ENCODE measurements around the gene EFHD2. TPM values are rescaled to one million over a fixed set of nuclear protein-coding genes. Genes with fewer than 3 reads are reported as not detected.

Gene EFHD2
- total RNA-seq, 1 donor from 2014 or later = 19.5 TPM

GRCh38 chr1:15472587-15472986 is 62.9 kb downstream of the EFHD2 start:
- Mint-ChIP-seq H3K9me3 (no peaks in the 10 kb centered on the region), H3K36me3 (no peaks in the 10 kb centered on the region), H3K4me1 (ENCODE audit: unreplicated experiment) (no peaks in the 10 kb centered on the region), H3K27me3 (no peaks in the 10 kb centered on the region), H3K27ac (no peak overlapping the region), H3K4me3 (no peak overlapping the region)
- no peak for TF ChIP-seq CTCF (conservative IDR thresholded peaks at IDR 0.05)
- DNase-seq (ENCODE audit: extremely low spot score, unreplicated experiment) = no peak

DNA sequence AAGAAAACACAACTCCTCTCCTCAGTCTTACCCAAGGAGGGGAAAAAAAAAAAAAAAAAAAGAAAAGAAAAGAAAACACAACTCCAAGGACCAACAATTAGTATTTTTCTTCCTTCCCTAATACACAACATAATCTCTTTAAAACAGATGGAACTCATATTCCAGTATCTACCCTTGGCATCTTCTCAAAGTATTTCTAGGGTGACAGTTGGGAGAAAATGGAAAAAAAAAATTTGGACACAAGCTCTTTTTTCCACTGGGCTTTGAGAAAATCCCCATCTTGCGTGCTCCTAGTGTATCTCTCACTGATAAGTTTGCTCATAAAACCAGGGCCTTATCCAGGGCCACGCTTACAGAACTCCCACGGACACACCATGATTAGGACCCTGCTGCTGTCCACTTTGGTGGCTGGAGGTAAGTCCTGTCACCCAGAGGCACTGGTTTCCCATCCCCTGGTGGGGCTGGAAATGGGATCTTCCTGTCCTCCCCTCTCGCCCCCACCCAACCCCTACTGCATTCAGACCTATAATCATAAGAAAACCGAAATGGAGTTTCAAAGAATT is 66.1 kb downstream of the EFHD2 start, which contains the start of gene CELA2B:
Gene CELA2B (plus strand): TSS at position 353 of the 563 bp plus-strand sequence. CDS start 22 bp downstream, at position 375.
- H3K27me3 Mint-ChIP-seq = no peaks in the 10 kb centered on the region
- H3K36me3 Mint-ChIP-seq = no peaks in the 10 kb centered on the region
- no peaks in the 10 kb centered on the region for H3K9me3 Mint-ChIP-seq
- no peak within 1 kb of the TSS for H3K27ac Mint-ChIP-seq
- TF ChIP-seq CTCF (conservative IDR thresholded peaks at IDR 0.05) = no peak
- no peaks in the 10 kb centered on the region for H3K4me1 Mint-ChIP-seq (ENCODE audit: unreplicated experiment)
- no peak within 1 kb of the TSS for H3K4me3 Mint-ChIP-seq
- DNase-seq (ENCODE audit: extremely low spot score, unreplicated experiment) = no peak

DNA sequence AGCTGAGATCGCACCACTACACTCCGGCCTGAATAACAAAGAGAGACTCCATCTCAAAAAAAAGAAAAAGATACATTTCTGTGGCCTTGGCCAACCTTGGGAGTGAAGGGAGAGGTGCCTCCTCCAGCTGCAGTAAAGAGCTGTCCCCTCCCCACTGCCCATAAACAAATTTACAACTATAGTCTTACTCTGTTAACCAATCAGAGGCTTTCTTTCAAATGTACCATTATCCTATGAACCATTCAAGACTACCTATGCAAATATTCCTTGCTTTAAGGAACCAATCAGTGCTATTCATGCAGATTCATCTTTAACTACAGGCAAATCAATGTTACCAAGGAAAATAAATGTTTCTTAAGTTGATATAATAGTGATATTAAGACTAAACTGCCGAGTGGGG is 67.2 kb downstream of the EFHD2 start:
- Mint-ChIP-seq H3K36me3 (no peaks in the 10 kb centered on the region), H3K4me3 (no peak overlapping the region), H3K27ac (no peak overlapping the region), H3K27me3 (no peaks in the 10 kb centered on the region), H3K9me3 (no peaks in the 10 kb centered on the region), H3K4me1 (ENCODE audit: unreplicated experiment) (no peaks in the 10 kb centered on the region)
- TF ChIP-seq CTCF (conservative IDR thresholded peaks at IDR 0.05) = no peak
- DNase-seq (ENCODE audit: extremely low spot score, unreplicated experiment) = no peak

GRCh38 chr1:15477646-15478212 is 68.0 kb downstream of the EFHD2 start:
- DNase-seq (ENCODE audit: extremely low spot score, unreplicated experiment) = no peak
- no peak overlapping the region for H3K4me3 Mint-ChIP-seq
- no peaks in the 10 kb centered on the region for H3K9me3 Mint-ChIP-seq
- no peak overlapping the region for H3K27ac Mint-ChIP-seq
- H3K4me1 Mint-ChIP-seq (ENCODE audit: unreplicated experiment) = no peaks in the 10 kb centered on the region
- H3K27me3 Mint-ChIP-seq = no peaks in the 10 kb centered on the region
- TF ChIP-seq CTCF (conservative IDR thresholded peaks at IDR 0.05) = no peak
- no peaks in the 10 kb centered on the region for H3K36me3 Mint-ChIP-seq

Other genes with a start within 250 kb of the EFHD2 start
- gene FHAD1, start 162.7 kb upstream of the EFHD2 start, total RNA-seq (ENCODE audit: low replicate concordance) = 0.93 and 3.8 TPM in 2 replicates
- gene CTRC, start 28.6 kb downstream of the EFHD2 start, total RNA-seq (ENCODE audit: low replicate concordance) = not detected in 2 replicates
- gene CELA2A, start 46.8 kb downstream of the EFHD2 start, total RNA-seq (ENCODE audit: low replicate concordance) = 0.67 and 3.5 TPM in 2 replicates
- gene CELA2B, start 66.2 kb downstream of the EFHD2 start, total RNA-seq (ENCODE audit: low replicate concordance) = not detected in 2 replicates
- gene CASP9, start 114.3 kb downstream of the EFHD2 start, total RNA-seq (ENCODE audit: low replicate concordance) = 13.1 and 13.5 TPM in 2 replicates
- 23.7 and 26.3 TPM in 2 replicates for gene DNAJC16, start 117.0 kb downstream of the EFHD2 start, total RNA-seq (ENCODE audit: low replicate concordance)
- gene AGMAT, start 175.2 kb downstream of the EFHD2 start, total RNA-seq (ENCODE audit: low replicate concordance) = 5.4 and 7.2 TPM in 2 replicates
- gene DDI2, start 207.6 kb downstream of the EFHD2 start, total RNA-seq (ENCODE audit: low replicate concordance) = 38.7 and 53.9 TPM in 2 replicates

Measured in type B pancreatic cell (in vitro differentiated cells).